BJ (cell line): Measurements from ENCODE around the gene SAPCD2. TPM values are rescaled to one million over a fixed set of nuclear protein-coding genes. Genes with fewer than 3 reads are reported as not detected.

Experiments used
- CTCF ChIA-PET: fragments of 350-600 bp; formaldehyde crosslinking; extraction: SDS; loops from one replicate; lab custom pipeline; 2021; ENCODE audit warnings: antibody characterized with exemption, inconsistent platforms; lab: Yijun Ruan, JAX
- POLR2A ChIA-PET: fragments of 300-600 bp; sonication (Branson Sonifier 250); formaldehyde crosslinking; extraction: SDS; loops from one replicate; lab custom pipeline; 2021; ENCODE audit warnings: antibody characterized with exemption; lab: Charles Lee
- DNase-seq: peaks from one replicate; pipeline ENCODE4 v3.0.0-alpha.2; 2011; ENCODE audit warnings: low read depth
- H3K27me3 ChIP-seq: 2 replicates; pipeline ENCODE4 v1.6.0; 2011; ENCODE audit warnings: low read length; ENCODE audit not compliant: control insufficient read depth, insufficient read depth
- H3K36me3 ChIP-seq: 2 replicates; pipeline ENCODE4 v1.5.1; 2011; ENCODE audit warnings: low read length; ENCODE audit not compliant: control insufficient read depth, insufficient read depth
- H3K4me3 ChIP-seq: 2 replicates; pipeline ENCODE4 v1.5.1; 2011; ENCODE audit warnings: low read depth, mild to moderate bottlenecking, control low read depth, low read length
- polyA plus RNA-seq: library from polyadenylated mRNA; depleted of rRNA; stranded (reverse); fragments of >200 nt; gene quantifications from 2 replicates; pipeline ENCODE4 v1.2.3, GENCODE V29; 2011
- TF ChIP-seq, protein P1 (sequence below): IDR thresholded peaks from 2 replicates; pipeline ENCODE4 v1.5.1; 2011; ENCODE audit warnings: low read depth, mild to moderate bottlenecking, control low read depth, inconsistent platforms, low read length, moderate library complexity; ENCODE audit not compliant: insufficient read depth

Gene SAPCD2
- polyA plus RNA-seq, 1 experiment, result 8.6 TPM

DNA sequence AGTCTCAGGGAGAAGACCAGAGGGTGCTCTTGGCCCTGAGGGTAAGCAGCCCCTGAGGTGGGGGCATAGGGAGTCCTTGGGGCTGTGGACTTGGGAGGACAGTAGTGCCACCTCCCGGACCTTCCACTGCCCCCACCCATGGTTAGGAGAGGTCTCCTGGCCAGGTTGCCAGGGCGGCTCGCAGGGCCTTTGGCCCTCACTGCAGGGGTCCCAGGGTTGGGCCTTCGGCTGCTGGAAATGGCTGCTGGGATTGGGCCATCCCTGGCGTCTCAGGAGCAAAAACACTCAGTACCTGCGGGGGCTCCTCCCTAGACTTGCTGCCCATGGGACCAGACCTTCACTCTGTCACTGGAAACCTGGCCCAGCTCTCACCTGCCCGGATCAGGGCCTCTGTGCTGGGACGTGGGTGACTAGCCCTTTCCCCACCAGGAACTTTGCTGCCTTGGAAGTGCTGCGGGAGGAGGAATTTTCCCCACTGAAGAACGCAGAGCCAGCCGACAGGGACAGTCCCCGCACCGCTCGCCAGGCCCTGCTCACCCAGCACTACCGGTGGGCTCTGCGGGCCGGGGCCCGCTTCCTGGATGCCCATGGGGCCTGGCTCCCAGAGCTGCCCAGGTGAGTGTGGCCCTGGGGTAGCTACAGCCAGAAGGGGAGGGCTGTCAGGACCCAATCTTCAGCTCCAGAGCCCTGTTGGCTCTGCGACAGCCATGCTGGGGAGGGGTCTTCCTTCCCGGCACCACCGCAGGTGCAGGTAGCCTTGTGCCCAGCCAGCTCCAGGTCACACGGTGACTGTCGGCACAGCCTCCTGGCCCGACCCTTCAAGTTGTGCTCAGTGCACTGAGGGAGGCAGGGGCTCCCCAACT is 10.1 kb upstream of the SAPCD2 start:
- CTCF ChIA-PET, result interaction anchor here (0.6 to 7.7 kb wide), 3 partner anchors 14 to 295 kb away, joined by 3 to 69 read pairs (median 3); no protein-coding TSS in a partner anchor
- TF ChIP-seq, protein P1, sequence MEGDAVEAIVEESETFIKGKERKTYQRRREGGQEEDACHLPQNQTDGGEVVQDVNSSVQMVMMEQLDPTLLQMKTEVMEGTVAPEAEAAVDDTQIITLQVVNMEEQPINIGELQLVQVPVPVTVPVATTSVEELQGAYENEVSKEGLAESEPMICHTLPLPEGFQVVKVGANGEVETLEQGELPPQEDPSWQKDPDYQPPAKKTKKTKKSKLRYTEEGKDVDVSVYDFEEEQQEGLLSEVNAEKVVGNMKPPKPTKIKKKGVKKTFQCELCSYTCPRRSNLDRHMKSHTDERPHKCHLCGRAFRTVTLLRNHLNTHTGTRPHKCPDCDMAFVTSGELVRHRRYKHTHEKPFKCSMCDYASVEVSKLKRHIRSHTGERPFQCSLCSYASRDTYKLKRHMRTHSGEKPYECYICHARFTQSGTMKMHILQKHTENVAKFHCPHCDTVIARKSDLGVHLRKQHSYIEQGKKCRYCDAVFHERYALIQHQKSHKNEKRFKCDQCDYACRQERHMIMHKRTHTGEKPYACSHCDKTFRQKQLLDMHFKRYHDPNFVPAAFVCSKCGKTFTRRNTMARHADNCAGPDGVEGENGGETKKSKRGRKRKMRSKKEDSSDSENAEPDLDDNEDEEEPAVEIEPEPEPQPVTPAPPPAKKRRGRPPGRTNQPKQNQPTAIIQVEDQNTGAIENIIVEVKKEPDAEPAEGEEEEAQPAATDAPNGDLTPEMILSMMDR, result no peak
- POLR2A ChIA-PET, result no interaction called here

DNA sequence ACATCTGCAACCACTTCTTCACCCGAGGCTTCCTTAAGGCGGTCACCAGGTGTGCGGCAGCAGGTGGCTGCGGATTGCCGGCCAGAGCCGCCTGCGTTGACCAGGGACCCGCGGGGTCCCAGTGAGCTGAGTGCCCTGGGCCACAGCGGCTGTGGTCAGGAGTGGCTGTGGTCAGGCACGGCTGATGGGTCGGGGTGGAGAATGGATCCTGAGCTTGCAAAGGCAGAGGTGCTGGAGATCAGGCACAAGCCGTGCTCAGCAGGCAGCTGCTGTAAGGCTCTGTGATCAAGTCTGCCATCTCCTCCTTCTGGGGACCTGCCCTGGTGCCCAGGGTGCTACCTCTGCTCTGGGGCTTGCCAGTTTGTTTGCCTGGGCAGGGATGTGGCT is 9.0 kb upstream of the SAPCD2 start:
- Histone ChIP-seq H3K36me3 (peaks cover 29% of the 10 kb centered on the region), H3K27me3 (no peaks in the 10 kb centered on the region), H3K4me3 (no peak overlapping the region)
- DNase-seq, result no peak
- TF ChIP-seq, protein P1, result no peak
- CTCF ChIA-PET, result interaction anchor here (7.7 kb wide), 1 partner anchor 13 kb away, joined by 69 read pairs; no protein-coding TSS in a partner anchor
- POLR2A ChIA-PET, result no interaction called here

More for the DNA sequence above, 10.1 kb upstream of the SAPCD2 start:
- Histone ChIP-seq H3K4me3 (no peak overlapping the region), H3K36me3 (peaks cover 29% of the 10 kb centered on the region), H3K27me3 (no peaks in the 10 kb centered on the region)
- DNase-seq, result no peak

DNA sequence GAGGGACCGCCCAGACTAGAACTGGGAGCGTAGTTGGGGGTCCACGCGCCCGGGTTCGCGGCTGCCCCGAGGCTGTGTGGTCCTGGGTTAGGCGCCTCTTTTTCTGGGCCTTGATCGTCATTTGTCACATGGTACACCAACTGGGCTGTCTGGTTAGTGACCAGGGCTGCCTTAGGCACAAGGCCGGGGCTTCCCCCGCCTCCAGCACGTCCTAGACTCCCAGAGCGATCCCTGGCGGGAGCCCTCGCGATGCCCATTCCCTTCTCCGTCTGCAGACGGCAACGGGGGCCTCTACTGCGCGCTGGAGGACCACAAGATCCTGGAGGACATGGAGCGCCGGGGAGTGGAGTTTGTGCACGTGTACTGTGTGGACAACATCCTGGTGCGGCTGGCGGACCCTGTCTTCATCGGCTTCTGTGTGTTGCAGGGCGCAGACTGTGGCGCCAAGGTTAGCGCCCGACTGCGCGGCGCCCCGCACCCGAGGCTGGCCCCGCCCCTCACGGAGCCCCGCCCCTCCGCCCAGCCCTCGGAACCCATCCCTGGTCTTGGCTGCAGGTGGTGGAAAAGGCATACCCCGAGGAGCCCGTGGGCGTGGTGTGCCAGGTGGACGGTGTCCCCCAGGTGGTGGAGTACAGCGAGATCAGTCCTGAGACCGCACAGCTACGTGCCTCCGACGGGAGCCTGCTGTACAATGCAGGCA is 8.5 kb upstream of the SAPCD2 start:
- TF ChIP-seq, protein P1, result no peak
- ChIA-PET POLR2A (no interaction called here), CTCF (interaction anchor here (7.7 kb wide), 1 partner anchor 13 kb away, joined by 69 read pairs; no protein-coding TSS in a partner anchor)
- Histone ChIP-seq H3K36me3 (peaks cover 29% of the 10 kb centered on the region), H3K4me3 (peak overlapping the region; percentile 75; the same call in 1 of the 2 replicates), H3K27me3 (no peaks in the 10 kb centered on the region)
- DNase-seq, result no peak

GRCh38 chr9:137077758-137078693 is 7.7 kb upstream of the SAPCD2 start:
- ChIA-PET CTCF (interaction anchor here (0.6 to 7.7 kb wide), 2 partner anchors 12 to 325 kb away, joined by 3 to 69 read pairs; no protein-coding TSS in a partner anchor), POLR2A (interaction anchor here (0.7 kb wide), 1 partner anchor 9 kb away, joined by 4 read pairs; the partner anchor contains the start of gene MAN1B1)
- no peak for DNase-seq
- peak overlapping the region; percentile 75 for H3K4me3 ChIP-seq
- peaks cover 29% of the 10 kb centered on the region for H3K36me3 ChIP-seq
- no peaks in the 10 kb centered on the region for H3K27me3 ChIP-seq
- TF ChIP-seq, protein P1, result no peak
